NCI-H2227 treated with DMSO at 0.1 percent for 48 hours (cell line): ENCODE results near the gene CCDC39.
"Not testable (repeated sequence)": the region's sequence is repeated elsewhere in the genome, so short reads cannot be mapped to it uniquely, and the experiment has no call there.

Experiments used
- DNase-seq: peaks from one replicate; lab custom pipeline; 2025; lab: John Stamatoyannopoulos, UW

Gene CCDC39

DNA sequence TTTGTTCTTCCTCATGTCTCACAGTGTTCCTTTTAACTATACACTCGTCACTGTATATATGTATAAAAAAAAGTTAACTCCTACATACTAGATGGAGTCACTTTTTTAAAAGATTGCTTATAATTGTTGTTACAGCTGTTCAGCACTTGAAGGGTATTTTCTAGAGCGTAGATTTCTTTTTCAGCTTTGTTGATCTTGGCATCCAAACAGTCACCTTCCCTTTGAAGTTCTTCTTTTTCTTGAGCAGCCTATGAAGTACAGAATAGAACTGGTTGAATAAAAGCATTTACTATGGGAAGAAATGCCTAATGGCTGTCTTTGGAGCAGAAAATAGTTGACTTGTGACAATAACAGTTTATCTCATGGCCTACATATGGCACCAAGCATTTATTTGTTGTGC, 59.6 kb downstream of the CCDC39 start:
- no peak for DNase-seq

DNA sequence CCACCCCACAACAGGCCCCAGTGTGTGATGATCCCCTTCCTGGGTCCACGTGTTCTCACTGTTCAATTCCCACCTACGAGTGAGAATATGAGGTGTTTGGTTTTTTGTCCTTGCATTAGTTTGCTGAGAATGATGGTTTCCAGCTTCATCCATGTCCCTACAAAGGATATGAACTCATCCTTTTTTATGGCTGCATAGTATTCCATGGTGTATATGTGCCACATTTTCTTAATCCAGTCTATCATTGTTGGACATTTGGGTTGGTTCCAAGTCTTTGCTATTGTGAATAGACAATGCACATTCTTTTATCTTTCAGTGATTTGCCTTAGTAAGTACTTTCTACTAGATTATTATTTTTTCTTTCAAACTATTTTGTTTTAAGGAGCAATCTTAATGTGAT, 60.7 kb downstream of the CCDC39 start:
- DNase-seq = not testable (repeated sequence)

DNA sequence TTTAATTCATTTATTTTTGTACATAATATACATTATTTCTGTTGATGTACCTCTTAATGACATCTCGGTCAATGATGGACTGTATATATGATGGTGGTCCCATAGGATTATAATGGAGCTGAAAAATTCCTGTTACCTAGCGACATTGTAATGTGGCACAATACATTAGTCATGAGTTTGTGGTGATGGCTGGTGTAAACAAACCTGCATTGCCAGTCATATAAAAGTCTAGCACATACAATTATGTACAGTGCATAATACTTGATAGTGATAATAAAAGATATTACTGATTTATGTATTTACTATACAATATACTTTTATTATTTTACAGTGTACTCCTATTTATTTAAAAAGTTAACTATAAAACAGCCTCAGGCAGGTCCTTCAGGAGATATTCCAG, 62.2 kb downstream of the CCDC39 start:
- no peak for DNase-seq

DNA sequence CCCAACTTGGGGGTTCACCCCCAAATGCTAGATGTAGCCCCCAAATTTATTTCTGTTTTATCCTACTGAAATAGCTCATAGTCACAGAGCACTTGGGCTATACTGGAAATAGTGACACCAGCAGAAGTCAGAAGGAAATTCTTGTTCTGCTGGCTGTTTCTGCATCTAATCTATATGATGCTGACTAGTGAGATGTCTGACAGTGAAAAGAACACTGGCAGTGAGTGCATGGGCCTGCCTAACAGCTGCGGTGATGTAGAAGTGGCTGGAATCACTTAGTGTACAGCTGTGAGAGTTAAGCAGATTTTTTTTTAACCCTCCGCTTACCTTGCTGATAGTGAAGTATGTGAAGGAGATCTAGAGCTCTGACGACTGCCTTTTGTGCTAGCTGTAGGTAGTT, 63.3 kb downstream of the CCDC39 start:
- DNase-seq = no peak

DNA sequence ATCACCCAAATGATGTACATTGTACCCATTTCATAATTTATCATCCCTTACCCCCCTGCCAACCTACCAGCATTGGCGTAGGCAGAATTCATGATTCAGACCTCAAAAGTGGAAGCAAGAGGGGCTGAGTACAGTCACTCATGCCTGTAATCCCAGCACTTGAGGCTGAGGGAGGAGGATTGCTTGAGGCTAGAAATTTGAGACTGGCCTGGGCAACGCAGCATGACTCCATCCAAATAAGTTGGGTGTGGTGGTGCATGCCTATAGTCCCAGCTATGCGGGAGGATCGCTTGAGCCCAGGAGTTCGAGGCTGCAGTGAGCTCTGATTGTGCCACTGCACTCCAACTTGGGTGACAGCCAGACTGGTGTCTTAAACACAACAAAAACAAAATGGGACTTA, 66.9 kb downstream of the CCDC39 start:
- no peak for DNase-seq

DNA sequence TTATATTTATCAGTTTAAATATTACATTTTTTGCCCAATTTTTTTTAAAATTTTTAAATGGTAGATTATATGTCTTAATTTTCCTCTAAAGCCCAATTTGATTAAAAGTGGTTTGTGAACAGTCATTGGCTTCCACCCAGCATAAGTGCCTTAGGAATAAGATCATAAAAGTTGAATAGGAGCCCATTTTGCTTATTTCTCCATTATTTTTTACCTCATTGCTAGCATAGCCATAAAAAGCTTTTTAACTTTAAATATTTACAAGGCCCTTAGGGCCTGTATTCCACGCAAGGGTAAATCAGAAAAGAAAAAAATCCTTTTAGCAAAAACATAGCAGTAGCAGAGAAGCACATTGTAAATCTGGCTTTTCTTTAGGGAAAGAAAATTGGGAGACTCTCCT, 68.3 kb downstream of the CCDC39 start:
- no peak for DNase-seq

DNA sequence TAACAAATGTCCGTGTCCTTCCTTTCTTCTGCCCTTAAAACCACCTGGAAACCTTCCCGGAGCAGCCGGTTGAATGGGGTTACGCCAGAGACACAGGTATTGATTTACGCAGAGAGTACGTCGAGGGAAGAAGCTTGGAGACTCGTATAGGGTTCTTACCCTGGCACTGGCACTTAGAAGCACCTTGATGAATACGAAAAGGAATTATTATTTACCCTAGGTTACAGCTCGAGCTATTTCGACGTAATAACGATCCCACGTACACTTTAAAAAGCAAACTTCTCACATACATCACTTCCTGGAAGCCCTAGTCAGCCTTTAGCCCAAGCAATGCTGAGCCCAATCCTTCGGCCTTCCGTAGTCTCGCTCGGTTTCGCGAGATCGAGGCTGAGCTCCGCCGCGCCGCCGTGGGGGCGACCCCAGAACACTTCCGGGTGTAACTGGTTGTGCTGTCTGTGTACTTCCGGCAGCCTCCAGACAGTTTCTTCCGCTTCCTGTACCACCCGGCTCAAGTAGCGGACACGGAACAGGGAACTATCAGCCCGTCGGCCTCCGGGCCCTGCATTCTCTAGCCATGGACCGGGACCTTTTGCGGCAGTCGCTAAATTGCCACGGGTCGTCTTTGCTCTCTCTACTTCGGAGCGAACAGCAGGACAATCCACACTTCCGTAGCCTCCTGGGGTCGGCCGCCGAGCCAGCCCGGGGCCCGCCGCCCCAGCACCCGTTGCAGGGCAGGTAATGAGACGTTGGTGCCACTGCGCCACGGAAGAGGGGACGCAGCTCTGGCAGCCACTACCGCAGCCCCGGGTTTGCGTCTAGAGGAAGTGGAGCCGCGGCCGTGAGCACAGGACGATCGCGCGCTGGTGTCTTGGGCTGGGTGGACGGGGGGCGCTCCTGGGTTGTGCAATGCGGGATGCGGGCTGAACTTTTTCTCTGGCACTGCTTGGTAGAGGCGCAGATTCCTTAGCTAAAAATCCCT, 77.3 kb downstream of the CCDC39 start, which contains the start of gene TTC14:
Gene TTC14, plus strand, starts transcription at position 476 of the 979 bp plus-strand sequence. Its CDS starts 99 bp downstream, at position 575.
- peak; percentile 98 for DNase-seq

DNA sequence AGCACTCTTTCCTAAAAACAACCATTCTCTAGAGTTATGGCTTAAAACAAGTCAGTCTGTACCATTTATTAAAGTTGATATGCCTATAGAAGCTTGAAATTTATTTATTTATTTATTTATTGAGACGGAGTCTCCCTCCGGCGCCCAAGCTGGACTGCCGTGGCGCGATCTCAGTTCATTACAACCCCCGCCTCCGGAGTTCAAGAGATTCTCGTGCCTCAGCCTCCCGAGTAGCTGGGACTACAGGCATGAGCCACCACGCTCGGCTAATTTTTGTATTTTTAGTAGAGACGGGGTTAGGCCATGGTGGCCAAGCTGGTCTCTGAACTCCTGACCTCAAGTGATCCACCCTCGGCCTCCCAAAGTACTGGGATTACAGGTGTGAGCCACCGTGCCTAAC, 78.8 kb downstream of the CCDC39 start:
- no peak for DNase-seq

DNA sequence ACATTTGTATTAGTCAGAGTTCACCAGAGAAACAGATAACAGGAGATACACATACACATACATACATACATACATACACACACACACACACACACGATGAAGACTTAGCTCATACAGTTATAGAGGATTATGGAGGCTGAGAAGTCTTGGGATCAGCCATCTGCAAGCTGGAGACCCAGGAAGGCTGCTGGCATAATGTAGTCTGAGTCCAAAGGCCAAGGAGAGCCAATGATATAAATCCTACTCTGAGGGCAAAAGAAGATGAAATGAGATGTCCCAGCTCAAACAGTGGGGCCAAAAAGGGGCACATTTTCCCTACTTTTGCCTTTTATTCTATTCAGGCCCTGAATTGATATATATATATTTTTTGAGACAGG, 83.7 kb downstream of the CCDC39 start:
- no peak for DNase-seq

DNA sequence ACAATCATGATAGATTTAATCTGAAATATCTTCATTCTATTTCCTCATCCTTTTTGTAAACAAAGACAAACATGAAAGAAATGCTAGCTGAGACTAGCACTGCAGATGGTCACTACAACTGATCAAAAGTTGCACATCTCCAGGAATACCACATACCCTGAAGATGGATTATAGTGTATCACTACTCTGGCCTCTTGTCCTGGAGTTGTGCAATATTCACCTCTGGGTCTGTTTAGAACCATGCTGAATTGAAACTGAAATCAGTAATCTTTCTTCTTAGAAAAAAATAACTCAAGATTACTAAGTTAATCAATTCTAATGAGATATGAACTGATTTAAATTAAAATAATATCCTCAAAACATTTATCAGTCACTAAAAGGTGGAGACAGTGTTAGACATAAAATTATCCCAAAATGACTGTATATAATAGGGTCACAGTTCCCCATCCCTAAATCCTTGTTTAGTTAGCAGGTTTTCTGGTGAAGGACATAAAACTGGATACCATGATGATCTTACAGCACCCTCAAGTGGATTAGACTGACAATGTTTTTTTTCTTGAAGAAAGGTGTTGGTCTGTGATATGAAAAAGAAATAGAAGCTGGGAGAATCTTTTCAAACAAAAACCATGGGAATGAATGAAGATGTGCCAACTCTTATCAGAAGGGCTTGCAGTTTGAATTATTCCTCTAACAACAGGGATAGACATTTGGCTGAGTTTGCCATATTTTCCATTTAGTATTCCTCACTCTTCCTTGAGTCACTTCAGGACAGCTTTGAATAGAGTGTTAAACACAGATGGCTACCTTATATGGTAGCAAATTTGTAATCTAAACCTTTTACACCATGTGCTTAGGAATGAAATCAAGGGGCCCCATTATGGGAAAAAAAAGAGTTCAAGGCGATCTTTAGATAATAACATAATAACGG, 84.4 kb downstream of the CCDC39 start:
- peak; percentile 83 for DNase-seq

DNA sequence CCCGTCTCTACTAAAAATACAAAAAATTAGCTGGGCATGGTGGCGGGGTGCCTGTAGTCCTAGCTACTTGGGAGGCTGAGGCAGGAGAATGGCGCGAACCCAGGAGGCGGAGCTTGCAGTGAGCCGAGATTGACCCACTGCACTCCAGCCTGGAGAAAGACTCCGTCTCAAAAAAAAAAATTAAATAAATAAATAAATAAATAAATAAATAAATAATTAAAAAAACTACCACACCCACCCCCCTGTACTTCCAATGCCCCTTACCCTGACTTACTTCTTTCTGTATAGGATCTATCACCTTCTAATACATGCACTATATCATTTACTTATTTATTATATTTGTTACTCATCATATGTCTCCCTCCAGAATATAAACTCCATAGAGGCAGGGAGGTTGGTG, 85.7 kb downstream of the CCDC39 start:
- DNase-seq = not testable (repeated sequence)

DNA sequence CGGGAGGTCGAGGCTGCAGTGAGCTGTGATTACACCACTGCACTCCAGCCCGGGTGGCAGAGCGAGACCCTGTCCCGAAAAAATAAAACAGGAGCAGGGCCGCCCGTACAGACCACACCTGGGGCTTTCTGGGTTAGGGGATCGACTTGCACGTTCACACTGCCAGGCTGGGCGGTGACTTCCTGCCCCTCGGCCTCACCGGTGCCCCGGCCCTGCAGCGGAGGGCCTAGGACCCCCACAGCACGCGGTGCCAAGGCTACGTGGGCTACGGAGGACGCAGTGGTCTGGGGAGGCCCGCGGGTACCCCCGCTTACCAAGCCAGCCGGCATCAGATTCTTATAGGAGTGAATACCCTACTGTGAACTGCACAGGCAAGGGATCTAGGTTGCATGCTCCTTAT, 88.9 kb downstream of the CCDC39 start:
- no peak for DNase-seq

DNA sequence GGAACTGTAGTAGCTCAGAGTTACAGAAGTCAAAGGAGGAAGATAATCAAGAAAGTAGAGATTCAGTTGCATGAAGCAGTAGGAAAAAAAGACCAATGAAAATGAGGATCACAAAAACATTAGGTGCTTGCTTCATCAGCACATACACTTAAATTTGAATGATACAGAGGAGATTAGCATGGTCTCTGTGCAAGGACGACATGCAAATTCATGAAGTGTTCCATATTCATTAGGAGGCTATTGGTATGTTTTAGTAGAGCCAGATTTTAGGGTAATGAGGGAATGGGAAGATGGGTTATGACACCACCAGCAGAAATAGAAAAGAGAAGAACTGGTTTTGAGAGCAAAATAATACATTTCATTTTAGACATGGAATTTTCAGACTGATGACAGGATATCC, 98.4 kb downstream of the CCDC39 start:
- DNase-seq = no peak

DNA sequence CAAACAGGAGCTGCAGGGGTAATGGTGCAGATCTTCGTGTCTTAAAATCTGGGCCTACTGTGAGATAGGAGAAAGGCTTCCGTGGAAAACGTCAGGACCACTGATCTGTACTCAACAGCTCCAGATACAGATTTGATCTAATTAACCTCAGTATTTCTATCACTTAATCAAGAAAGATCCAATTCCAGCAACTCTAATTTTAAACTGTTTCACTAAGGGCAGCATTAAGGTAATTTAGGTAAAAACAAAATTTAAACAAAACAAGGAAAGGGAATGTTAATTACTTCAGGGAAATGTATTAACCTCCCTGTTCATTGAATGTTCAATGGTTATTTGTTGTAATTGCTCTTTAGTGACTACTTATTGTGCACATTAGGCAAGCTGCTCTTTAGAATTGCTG, 103.7 kb downstream of the CCDC39 start:
- DNase-seq = no peak

DNA sequence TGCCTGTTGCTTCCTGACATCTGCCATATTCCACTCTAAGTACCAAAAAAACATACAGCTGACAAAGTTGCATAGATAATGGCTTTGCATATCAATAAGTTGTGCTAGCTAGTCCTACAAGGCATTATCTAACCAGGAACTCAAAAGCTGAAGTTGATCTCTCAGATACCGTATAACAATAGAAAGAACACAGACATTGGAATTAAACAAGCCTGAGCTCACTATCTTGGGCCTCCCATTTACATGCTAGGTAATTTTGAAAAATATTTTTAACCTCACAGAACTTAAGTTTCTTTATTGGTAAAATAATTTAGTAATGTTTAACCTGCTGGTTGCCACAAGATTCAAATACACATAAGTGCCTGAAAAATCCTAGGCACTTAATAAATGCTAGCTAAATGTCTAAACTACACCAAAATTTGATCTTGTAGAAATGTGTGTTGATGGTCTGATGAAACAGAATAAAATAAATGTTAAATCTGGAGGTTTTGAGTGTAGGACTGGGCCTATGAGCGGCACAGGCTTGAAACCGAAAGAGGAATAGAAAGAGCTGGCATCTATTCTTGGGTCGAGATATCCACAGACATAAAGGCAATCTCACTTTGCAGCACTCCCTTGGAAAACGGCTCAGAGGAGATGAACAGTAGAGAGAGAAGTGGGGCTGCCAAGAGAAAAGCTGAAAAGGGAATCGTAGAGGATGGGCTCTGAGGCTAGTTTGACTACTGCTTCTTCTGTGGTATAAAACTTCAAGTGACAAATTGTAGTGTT, 107.3 kb downstream of the CCDC39 start:
- no peak for DNase-seq

DNA sequence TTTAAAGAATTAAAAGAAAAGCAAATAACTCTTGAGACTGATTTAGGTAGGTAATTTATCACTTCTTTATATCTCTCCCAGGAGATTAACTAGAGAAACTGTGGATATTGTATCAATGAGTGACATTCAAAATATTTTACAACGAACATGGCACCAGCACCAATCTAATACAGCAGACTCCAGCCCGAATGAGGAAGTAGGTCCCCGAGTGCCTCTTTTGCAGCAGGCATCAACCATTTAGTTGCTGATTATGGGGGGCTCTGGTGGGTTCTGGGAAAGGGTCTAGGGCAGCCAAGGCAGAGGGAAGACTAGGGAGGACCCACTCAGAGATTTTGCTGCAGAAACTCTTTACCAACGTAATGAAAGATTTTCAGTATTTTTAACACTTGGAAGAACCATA, 109.1 kb downstream of the CCDC39 start:
- DNase-seq = no peak

DNA sequence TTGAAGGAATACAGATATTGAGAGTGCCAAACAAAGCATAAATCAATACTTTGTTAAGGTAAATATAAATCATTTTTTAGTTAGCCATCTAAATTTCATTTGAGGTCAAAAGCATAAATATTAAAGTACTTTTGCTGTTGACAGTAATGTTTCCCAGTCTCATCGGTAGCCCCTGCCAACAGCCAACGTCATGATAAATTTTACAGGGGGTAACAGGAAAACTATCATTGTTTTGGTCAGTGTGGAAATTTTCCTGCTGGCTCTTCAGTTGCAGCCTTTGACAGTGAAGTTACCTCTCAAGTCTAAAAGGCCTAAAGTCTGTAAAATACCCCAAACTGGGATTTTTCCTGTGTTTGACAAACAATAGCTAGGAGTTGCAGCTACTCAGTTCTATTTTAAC, 114.6 kb downstream of the CCDC39 start:
- DNase-seq = no peak
